ENCODE results near the gene SLC25A43.
"Not testable (repeated sequence)": the region's sequence is repeated elsewhere in the genome, so short reads cannot be mapped to it uniquely, and the experiment has no call there.

SLC25A43 gene

GRCh38 chrX:119468551-119469312 is 69.6 kb downstream of the SLC25A43 start:
- DNase-seq (ENCODE audit: low read depth): no peak

DNA sequence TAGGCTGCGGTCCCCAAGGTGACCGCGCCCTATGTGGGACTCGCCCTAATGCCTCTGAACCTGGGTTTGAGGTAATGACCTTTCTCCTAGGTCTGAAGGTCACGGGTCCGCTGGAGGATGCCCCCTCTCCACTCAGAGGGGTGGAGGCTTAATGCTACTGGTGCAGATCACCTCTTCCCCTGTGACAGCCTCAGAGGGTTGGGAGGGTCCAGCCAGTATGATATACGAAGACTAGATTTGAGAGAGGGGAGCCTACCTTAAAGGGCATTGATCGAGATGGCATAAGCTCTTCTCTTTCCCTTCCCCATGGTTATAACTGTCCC is 70.1 kb downstream of the SLC25A43 start:
- no peak for DNase-seq (ENCODE audit: low read depth)

DNA sequence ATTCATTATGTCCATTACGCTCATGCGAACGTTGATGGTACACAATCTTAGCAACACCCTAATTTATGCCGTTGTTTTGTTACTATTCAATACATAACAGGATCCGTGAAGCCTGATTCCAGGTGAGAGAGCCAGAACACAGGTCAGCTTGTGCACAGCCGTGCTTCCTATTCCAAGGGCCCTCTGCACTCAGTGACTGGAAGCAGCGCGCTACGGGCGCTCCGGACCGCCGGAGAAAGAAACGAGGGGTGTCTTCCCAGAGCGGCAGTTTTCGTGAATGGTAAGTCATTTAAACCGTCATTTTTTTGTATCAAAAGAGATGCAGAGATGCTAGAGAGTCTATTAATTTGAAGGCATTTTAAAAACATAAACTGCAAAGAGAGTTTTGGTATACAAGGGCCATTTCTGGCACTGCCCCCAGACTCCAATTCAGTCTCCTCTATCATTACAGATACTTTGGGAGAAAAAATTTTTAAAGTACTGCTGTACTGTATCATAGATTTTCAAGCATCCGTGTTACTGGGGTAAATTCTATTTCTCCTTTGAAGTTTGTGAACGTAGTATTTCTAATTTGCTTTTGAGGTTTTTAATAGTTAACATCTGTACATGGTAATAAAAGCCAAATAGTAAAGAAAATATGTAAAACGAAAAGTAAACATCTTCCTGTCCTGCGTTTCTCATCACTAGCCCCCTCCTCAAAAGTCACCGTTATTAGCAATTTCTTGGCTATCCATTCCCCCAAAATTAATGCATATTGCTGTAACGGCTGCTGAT is 75.7 kb downstream of the SLC25A43 start:
- no peak for DNase-seq (ENCODE audit: low read depth)

DNA sequence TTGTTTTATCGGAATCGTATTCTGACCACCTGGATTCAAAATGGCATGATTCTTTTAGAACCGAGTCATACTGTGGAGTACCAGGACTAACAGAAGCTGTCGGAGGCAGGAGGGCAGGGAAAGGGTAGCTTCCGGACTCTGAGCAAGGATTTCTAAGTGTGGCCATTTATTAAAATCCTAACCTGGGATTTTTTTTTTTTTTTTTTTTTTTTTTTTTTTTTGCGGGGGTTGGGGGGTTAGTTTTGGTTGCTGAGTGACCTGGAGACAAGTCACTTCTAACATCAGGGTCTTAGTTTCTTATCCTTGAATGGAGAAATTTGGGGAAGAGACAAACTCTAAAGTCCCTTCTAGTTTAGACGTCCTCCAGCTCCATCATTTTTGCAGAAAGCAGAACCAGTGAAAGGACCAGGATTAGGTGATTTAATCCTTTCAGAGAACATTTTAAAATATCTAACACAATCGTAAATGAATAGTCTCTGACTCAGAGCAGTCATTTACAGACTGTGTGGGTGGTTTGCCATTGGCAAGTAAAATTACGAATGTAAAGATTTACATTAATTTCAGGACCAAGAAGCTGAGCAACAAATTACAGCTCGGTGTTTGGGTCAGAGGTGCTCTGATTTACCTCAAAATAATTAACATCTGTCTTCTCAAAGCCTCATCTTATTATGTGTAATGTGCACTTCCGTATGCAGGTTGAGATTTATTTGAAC is 76.4 kb downstream of the SLC25A43 start:
- DNase-seq (ENCODE audit: low read depth): no peak

GRCh38 chrX:119477812-119478232 is 78.7 kb downstream of the SLC25A43 start:
- peak; percentile 61 for DNase-seq (ENCODE audit: low read depth)

- DNase-seq (ENCODE audit: low read depth): no peak
Observed at GRCh38 chrX:119478504-119478903, 79.4 kb downstream of the SLC25A43 start.

DNA sequence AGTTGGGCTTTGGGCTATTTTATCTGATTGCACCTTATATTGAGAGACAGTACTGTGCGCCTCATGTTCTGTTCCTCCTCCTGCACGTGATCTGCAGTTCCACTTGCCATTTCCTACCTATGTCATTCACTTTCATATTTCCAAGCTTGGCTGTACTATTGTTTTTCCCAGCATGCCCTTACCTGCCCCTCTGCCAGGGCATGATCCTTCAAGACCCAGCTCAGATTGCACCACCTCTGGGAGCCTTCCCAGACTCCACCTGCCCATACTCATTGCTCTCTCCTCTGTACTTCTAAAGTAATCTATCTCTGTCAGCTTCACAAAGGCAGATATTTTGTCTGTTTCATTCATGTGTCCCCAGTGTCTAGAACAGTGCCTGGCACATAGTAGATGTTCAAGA is 80.7 kb downstream of the SLC25A43 start:
- no peak for DNase-seq (ENCODE audit: low read depth)

DNA sequence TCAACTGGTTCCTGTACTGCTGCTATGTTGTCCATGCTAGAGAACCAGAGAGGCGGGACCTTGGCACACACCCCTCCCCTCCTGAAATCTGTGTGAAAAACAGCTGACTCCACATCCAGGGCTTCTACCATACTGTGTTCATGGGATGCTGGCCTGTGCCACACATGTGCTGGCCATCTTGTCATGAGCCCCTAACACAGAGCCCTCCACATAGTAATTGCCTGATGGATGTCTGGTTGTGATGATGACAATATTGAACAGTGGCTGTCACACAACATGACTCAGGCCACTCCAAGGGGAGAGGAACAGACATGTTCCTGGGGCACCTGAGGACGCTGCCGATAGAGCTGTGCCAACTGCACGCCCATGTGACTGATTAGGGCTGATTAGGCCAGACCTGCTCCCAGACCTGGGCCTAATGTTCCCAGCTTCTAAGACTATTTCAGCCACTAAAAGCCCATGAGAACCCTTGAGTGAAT is 82.2 kb downstream of the SLC25A43 start:
- DNase-seq (ENCODE audit: low read depth): no peak

DNA sequence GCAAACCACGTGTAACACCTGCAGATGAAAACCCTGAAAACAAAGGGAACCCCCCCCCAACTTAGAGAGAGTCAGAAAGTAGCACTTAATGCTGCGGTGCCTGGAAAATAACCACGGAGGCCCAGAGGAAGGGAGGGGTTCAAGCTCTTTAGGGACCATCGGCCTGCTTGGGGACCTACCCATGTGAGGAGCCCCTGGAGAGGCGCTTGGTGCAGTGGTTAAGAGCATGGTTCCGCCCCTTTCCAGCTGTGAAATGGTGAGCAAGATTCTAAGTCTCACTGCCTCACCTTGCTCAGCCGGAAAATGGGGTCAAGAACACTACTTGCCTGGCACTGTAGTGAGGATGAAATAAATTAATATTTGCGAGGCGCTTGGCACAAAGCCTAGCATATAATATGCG is 82.9 kb downstream of the SLC25A43 start:
- no peak for DNase-seq (ENCODE audit: low read depth)

GRCh38 chrX:119482481-119483480 is 83.6 kb downstream of the SLC25A43 start:
- no peak for DNase-seq (ENCODE audit: low read depth)

DNA sequence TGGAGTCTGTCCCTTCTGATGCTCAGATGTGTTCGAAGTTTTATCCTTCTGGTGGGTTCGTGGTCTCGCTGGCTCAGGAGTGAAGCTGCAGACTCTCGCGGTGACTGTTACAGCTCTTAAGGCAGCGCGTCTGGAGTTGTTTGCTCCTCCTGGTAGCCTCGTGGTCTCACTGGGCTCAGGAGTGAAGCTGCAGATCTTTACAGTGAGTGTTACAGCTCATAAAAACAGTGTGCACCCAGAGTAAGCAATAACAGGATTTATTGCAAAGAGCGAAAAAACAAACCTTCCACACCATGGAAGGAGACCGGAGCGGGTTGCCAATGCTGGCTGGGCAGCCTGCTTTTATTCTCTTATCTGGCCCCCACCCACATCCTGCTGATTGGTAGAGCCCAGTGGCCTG is 87.6 kb downstream of the SLC25A43 start:
- DNase-seq (ENCODE audit: low read depth): no peak

- DNase-seq (ENCODE audit: low read depth): not testable (repeated sequence)
Observed at GRCh38 chrX:119487766-119488165, 88.6 kb downstream of the SLC25A43 start.

DNA sequence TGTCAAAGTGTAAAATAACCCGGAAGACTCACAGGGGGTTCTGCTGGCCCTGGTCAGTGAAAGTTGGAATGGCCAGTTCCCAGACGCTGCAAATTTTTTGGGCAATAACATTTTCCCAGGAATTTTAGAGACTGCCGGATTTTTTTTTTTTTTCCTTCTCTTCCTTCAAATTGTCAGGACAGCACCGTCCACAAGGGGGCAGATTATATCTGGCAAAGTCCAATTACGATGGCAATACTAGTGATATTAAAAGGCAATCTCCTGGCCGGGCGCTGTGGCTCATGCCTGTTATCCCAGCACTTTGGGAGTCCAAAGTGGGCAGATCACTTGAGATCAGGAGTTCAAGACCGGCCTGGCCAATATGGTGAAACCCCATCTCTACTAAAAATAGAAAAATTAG is 89.6 kb downstream of the SLC25A43 start:
- no peak for DNase-seq (ENCODE audit: low read depth)

GRCh38 chrX:119489212-119490074 is 90.3 kb downstream of the SLC25A43 start:
- no peak for DNase-seq (ENCODE audit: low read depth)

- DNase-seq (ENCODE audit: low read depth): no peak
Observed at GRCh38 chrX:119492463-119492862, 93.3 kb downstream of the SLC25A43 start.

- not testable (repeated sequence) for DNase-seq (ENCODE audit: low read depth)
Observed at GRCh38 chrX:119493851-119494495, 94.8 kb downstream of the SLC25A43 start.

DNA sequence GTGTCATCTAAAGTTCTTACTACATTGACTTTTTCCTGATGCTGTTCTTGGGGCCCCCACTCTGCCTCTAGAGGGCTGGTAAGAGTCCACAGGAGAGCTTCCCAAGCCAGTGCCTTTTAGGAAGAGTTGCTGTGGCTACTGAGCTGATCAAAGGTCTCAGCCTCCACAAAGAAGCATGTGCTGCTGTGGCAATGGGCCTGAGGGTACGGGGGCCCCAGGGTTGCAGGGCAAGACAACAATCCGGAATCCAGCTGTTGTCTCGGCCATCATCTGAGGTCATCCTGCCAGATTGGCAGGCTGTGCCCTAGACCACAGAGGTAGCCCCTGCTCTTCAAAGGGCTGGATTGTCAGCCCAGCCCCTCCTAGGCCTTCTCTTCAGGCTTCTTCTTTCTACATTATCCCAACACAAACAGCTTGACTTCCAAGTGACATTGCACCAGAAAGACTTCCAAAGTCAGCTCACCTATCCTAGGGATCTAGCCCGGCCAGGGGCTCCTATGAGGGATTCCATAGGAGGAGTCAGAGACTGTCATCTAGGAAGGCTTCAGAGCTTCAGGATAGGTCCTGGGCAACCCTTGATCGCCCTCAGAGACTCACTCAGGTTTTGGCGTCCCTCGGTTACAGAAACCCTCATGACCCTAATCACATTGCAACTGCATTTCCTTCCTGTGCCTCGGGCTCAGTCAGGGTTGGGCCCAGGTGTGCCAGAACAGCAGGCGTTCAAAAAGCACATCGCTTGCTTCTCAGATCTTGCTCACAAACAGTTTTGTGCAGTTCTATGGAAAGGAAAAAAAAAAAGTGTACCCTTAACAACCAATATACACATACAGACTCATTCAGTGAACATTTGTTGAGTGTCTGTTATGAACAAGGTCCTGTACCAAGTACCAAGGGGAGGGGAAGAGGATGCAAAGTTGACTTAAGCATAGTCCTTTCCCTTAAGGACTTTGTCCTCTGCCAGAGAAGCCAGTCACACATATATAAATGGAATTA is 96.9 kb downstream of the SLC25A43 start:
- DNase-seq (ENCODE audit: low read depth): no peak

DNA sequence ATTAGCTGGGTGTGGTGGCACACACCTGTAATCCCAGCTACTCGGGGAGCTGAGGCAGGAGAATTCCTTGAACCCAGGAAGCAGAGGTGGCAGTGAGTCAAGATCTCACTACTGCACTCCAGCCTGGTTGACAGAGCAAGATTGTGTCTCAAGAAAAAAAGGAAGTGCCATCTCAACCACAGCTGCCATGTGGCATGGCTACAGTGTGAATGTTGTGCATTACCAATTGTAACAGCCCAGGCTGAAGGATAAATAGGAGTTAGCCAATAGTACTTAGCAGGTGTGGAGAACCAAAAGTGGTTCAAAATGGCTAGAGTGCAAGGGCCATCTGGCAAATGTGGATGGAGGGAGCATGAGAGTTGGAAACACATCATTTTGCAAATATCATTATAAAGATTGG is 98.0 kb downstream of the SLC25A43 start:
- no peak for DNase-seq (ENCODE audit: low read depth)
